ENCODE data around the gene CCR1.

- TF ChIP-seq, protein P1, sequence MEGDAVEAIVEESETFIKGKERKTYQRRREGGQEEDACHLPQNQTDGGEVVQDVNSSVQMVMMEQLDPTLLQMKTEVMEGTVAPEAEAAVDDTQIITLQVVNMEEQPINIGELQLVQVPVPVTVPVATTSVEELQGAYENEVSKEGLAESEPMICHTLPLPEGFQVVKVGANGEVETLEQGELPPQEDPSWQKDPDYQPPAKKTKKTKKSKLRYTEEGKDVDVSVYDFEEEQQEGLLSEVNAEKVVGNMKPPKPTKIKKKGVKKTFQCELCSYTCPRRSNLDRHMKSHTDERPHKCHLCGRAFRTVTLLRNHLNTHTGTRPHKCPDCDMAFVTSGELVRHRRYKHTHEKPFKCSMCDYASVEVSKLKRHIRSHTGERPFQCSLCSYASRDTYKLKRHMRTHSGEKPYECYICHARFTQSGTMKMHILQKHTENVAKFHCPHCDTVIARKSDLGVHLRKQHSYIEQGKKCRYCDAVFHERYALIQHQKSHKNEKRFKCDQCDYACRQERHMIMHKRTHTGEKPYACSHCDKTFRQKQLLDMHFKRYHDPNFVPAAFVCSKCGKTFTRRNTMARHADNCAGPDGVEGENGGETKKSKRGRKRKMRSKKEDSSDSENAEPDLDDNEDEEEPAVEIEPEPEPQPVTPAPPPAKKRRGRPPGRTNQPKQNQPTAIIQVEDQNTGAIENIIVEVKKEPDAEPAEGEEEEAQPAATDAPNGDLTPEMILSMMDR (IDR thresholded peaks at IDR 0.05) = no peak
- TF ChIP-seq POLR2A (IDR thresholded peaks at IDR 0.05) = no peak
These were observed 5.6 kb downstream of the CCR1 start for GRCh38 chr3:46202535-46202934.

All from adrenal gland (tissue), 5 donors.